SKM-1 treated with dmso at 0.1 percent for 144 hours (cell line): ENCODE results near the gene FBXL16.

Experiments
- DNase-seq: peaks from one replicate; lab custom pipeline; 2025; ENCODE audit not compliant: unreplicated experiment; lab: John Stamatoyannopoulos, UW

The FBXL16 gene

DNA sequence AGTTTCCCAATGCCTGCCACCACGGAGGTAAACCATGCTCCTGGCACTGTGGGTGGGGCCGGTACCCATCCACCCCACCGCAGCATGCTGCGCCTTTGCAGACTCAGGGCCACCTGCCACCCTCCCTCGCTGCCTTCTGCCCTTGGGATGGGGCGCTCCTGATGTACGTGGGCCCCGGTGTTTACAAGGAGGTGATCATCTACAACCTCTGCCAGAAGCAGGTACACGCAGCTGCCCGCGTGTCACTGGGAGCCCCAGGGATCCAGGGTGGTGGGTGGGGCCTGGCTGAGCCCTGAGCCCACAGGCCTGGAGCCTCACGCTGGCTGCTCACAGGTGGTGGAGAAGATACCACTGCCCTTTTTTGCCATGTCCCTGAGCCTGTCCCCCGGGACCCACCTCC is 39.0 kb downstream of the FBXL16 start:
- no peak for DNase-seq

DNA sequence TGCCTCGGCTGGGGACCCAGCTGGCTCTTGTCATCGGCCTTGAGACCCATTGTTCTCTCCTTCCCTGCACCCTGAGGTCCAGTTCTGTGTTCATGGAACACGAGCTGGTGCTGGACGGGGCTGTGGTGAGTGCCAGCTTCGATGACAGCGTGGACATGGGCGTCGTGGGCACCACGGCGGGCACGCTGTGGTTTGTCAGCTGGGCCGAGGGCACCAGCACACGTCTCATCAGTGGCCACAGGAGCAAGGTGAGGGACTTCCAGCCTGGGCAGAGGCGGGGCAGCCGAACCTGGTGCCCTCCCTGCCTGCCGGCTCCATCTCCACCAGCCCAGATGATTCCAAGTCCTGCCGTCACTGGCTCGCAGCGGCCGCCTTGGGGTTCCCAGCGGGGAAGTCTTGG is 43.0 kb downstream of the FBXL16 start:
- DNase-seq, result no peak

DNA sequence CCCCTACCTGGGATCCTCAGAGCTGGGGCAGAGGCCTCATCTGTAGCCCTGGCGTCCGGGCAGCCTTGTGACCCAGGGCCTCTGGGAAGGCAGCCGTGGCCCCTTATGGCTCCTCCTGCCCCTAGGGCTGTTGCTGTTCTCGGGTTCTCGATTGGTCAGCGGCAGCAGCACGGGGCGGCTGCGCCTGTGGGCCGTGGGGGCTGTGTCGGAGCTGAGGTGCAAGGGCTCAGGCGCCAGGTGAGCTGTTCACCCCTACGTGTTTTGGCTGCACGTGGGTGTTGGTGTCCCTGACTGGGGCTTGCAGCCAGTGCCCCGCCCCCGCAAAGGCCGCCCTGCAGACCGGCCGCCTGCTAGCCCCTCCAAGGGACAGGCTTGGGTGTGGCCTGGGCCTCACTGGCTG is 43.5 kb downstream of the FBXL16 start:
- DNase-seq, result no peak

DNA sequence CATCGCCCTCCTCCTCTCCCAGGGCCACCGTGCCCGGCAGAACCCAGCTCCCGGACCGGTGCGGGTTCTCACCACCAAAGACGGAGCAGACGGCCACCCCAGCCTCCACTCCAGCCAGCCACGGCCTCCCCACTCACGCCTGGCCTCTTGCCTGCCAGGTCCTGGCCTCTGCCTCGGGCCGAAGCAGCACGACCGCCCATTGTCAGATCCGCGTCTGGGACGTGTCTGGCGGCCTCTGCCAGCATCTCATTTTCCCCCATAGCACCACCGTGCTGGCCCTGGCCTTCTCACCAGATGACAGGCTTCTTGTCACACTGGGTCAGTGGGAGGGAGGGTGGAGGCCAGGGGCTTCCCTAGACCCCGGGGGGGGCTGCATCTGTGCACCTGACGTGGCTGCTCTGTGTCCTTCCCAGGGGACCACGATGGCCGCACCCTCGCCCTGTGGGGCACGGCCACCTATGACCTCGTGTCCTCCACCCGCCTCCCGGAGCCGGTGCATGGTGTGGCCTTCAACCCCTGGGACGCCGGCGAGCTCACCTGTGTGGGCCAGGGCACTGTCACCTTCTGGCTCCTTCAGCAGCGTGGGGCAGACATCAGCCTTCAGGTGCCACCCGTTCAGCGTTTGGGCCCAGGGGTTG is 44.3 kb downstream of the FBXL16 start:
- no peak for DNase-seq

DNA sequence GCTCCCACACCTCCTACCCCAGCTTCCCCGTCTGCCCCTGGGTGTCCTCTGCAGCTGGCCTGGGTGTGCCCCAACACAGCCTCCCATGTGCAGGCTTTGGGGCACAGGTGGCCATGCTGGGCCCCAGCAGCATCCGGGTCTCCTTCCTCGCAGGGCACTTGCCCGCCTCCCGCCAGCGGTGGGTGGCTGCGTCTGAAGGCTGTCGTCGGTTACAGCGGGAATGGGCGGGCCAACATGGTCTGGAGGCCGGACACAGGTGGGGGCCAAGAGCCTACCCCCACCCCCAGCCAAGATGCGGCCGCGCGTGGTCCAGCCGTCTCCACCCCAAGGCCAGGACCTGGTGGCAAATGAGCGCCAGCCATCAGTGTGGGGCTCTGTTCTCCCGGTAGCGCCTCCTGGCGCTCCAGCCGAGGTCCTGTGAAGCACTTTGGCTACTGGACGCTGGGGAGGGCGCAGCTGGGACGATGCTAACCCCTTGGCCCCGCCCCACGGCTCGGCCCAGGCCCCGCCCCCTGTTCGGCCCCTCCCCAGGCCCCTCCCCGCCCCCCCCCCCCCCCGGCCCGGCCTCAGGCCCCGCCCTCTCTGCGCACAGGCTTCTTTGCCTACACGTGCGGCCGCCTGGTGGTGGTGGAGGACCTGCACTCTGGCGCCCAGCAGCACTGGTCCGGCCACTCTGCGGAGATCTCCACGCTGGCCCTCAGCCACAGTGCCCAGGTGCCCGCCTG is 45.0 kb downstream of the FBXL16 start:
- DNase-seq, result peak; percentile 95

DNA sequence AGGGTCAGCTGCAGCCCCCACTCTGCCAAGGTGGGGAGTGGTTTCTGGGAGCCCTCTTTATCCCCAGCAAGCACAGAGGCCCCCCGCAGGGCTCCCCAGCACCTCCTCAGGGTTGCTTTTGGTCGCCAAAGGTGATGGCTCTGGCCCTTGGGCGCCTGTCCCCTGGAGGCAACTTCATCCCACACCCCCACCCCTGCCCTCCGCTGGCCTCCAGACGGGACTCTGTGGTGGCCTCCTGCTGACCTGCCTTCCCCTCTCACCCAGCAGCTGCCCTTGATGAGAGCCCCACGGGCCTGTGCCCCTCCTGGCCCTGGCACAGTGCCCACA is 45.5 kb downstream of the FBXL16 start:
- DNase-seq, result no peak

DNA sequence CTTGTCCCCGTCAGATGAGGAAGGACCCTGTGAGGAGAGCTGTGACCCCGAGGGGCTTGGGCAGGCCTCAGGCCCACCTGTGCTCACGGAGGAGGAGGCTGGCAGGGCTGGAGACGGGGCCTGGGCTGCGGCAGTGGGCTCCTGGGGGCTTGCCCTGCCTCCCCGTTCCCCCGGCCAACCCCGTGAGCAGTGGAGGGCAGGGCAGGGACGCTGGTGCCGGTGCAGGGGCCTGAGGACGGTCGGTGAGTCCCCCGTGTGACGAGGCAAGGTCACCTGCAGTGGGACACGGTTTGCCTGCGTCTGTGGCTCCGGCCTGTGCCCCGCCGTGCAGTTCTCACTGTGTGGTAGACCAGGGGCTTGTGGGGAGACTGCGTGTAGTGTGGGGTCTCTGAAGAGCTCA is 46.0 kb downstream of the FBXL16 start:
- DNase-seq, result no peak

DNA sequence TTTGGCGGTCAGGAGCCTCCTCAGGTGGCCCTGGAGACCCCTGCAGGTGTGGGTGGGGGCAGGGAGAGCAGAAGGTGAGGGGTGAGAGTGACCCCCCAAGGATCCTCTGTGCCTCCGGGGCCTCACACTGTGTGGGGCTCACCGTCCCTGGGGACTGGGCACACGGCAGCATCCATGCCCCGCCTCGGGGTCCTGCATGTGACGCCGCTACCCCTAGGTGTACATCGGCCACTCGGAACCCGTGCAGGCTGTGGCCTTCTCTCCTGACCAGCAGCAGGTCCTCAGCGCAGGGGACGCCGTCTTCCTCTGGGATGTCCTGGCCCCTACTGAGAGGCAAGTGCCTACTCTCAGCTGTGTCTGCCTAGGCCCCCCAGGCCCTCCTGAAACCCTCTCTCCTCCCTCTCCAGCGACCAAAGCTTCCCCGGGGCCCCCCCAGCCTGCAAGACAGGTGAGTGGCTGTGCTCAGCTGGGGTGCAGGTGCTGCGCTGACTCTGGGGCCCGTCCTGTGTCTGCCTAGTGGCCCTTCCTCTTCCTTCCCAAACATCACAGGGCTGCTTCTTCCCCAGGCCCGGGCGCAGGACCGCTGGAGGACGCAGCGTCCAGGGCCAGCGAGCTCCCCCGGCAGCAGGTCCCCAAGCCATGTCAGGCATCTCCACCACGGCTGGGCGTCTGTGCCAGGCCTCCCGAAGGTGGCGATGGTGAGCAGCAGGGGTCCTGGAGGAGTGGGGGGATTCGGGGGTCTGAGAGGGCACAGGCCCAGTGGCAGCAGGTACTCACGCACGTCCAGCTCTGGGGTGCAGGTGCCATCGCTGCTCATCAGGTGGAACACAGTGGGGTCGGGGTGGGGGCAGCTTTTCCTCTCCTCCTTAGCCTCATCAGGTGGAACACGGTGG is 46.7 kb downstream of the FBXL16 start:
- DNase-seq, result no peak

DNA sequence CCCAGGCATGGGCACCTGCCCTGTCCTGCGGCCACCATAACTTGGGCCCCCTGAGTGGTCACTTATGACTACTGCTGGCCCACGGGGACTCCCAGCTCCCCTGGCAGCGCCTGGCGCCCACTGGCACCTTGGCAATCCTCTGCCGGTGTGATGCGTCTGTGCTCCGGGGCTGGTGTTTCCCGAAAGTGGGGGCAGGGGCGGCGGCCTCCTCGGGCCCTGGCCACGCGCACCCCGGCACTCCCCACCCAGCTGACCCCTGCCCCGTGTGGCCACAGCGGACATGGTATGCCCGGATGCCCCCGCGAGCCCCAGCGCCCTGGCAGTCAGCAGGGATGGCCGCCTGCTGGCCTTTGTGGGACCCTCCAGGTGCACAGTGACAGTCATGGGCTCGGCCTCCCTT is 48.1 kb downstream of the FBXL16 start:
- no peak for DNase-seq

DNA sequence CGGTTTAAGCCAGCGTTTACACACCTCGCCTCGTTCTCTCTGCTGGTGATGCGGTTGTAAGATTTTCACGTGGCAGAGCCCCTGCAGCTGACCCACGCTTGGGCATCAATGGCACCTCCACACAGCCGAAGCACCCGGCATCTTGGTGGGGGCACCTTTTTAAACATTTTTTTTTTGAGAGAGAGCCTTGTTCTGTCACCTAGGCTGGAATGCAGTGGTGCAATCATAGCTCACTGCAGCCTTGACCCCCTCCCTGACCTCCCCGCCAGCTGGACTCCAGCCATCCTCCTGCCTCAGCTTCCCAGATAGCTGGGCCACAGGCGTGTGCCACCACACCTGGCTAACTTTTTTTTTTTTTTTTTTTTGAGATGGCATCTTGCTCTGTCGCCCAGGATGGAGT is 51.6 kb downstream of the FBXL16 start:
- no peak for DNase-seq

DNA sequence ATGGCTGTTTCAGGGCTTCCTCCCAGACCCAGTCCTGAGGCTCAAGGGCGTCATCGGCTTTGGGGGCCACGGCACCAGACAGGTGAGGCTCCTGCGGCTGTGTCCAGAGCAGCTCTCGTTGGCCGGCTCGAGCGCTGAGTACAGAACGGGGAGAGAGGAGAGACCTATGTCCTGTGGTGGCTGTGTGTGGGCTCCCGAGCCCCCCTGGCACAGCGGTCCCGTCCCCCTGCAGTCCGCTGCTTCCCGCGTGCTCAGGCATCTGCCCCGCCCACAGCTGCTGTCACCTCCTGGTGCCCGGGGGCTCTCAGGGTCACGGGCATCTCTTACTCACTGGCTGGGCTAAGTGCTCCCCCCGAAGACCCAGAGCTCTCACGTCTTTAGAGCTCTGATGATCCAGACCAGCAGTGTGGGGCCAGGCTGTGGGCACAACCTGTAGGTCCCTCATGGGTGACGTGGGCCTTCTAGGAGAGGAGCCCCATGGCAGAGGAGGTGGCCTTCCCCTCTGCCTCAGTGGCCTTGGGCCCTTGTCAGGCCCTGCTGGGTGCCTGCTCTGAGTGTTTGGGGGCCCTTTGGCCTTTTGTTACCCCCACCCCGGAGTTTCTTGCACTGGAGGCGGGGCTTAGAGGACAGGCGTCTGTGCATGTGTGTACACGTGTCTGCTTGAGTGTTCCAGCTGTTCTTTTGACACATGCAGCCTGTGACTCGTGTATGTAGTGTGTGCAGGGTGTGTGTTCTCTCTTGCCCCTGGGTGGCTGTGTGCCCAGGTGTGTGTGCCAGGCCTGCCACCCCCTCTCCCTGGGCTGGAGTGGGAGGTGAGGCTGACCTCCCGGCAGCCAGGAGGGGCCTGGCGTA is 52.9 kb downstream of the FBXL16 start:
- no peak for DNase-seq

DNA sequence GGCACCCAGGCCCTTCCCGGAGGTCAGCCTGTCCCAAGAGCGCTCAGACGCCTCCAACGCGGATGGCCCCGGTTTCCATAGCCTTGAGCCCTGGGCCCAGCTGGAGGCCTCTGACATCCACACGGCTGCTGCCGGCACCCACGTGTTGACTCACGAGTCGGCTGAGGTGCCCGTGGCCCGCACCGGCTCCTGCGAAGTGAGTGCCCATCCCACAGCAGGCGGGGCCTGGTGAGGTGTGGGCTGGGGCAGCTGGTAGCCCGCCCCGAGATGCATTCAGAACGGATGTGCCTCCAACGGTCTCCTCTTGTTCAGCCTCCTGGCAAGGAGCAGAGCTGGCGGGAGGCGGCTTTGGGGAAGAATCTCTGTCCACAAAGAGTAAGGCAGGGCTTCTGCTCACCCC is 53.8 kb downstream of the FBXL16 start:
- no peak for DNase-seq

DNA sequence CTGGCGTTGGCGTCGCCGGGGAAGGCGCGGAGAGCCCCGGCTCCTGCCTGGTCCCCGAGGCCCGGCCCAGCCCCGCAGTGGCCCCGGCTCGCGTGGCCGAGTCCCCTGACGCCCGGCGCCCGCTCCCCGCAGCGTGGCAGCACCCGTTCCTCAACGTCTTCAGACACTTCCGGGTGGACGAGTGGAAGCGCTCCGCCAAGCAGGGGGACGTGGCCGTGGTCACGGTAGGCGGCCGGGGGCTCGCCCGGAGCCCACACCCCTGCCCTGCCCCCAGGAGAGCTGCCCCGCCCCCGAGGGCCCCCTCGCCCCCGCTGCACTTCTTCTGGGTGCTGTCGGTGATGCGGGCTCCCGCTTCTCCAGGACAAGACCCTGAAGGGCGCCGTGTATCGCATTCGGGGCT is 56.0 kb downstream of the FBXL16 start:
- no peak for DNase-seq

DNA sequence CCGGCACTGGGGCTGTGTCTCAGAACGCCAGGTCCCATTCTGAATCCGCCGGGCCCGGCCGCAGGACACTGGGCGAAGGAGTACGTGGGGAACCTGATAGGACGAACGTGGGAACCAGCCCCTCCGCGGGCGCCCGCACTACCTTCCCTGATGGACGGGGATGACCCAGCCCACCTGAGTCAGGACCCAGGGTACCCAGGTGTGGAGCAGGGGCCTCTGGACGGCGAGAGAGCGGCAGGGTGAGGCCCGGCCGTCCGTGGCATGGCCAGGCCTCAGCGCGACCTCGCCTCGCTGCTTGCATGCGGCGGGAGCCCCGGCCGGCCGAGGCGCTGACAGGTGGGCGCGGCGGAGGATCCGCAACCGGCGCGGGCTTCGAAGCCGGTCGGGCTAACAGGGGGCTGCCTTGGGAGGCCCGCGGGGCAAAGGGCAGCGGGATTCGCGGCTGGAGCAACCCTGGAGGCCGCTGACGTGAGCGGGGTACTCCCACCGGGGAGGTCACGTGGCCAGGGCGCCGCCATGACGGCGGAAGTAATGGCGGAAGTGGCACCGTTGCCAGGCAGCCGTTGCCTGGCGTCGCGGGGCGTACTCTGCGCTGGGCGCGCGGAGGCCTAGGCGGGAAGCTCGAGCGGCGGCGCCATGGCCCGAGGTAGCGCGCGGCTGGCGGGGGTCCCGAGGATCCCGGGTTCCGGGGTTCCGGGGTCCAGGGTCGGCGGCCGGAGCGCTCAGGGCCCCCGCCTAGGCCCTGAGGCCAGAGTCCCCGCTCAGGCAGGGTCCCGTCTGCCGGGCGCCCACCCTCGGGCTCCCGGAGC is 56.6 kb downstream of the FBXL16 start, which contains the start of gene WDR90:
TSS of gene WDR90 (plus strand) at position 585 of the 809 bp plus-strand sequence. CDS start at position 637, 52 bp downstream.
- peak; percentile 86 for DNase-seq

DNA sequence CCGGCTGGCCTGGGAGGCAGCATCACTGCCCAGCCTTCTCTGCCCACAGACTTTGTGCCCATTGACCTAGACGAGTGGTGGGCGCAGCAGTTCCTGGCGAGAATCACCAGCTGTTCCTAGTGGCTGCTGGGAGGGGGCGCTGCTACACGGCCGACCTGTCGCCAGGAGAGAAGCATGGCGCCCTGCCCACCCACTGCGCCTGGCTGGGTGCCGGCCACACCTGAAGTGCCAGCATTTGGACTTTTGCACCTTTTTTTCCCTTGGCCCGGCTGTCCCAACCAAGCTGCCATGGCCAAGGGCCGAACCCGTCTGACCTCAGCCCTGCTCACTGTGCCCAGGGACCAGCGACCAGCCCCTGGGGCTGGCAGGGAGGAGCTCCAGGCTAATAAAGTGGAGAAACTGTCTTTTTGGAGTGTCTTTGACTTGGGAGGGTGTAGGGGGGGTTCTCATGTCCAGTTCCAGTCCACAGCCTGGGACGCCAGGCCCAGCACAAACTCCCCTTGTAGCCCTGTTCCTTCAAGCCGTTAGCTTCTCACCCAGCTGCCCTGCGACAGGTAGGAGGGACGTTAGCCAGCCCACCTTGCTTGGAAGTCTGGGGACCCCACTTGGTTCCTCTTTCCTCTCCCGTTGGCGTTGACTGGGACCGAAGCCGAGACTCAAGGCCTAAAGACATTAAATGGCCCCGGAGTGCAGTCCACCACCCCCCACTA is 57.4 kb downstream of the FBXL16 start:
- no peak for DNase-seq

DNA sequence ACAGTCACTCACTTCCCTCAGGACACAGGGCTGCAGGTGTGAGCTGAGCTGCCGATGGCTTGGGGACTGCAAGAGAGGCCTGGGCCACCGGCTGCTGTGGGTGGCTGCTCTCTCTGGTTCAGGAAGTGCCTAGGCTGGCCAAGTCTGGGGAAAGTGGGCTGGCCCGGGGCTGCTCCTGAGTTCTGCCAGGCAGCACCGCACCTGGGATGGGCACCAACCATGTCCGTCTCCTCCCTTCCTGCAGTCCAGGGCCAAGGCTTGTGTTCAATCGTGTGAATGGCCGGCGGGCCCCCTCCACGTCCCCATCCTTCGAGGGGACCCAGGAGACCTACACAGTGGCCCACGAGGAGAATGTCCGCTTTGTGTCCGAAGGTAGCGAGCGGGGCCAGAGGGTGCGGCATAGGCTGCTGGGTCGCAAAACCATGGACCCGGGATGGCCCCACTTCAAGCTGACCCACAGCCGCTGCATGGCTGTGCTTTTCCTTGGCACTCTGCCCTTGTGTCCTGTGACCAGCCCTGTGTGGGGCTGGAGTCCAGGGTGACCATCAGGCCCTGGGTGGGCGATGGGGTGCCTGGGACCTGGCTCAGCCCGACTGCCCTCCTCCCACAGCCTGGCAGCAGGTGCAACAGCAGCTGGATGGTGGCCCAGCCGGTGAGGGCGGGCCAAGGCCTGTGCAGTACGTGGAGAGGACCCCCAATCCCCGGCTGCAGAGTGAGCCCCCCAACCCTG is 58.3 kb downstream of the FBXL16 start:
- DNase-seq, result no peak

DNA sequence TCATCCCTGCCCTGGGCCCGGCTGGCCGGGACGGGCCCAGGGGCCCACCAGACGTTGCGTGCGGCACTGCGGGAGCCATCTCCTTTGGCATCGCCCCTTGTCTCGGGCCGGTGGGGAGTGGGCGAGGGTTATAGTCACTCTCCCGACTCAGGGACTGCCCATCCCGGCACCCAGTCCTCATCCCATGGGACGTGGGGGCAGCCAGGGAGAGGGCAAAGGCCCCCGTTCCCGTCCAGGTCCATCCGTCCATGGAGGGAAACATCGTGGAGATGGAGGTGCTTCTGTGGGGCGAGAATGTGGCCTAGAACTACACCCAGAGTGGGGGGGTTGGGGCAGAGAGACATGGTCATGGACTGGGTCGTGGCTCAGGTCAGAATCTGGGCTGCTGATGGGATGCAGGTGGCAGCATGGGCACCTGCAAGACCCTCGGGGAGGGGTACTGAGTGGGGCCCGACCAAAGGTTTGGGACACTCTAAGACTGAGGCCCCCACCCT is 58.9 kb downstream of the FBXL16 start:
- no peak for DNase-seq

DNA sequence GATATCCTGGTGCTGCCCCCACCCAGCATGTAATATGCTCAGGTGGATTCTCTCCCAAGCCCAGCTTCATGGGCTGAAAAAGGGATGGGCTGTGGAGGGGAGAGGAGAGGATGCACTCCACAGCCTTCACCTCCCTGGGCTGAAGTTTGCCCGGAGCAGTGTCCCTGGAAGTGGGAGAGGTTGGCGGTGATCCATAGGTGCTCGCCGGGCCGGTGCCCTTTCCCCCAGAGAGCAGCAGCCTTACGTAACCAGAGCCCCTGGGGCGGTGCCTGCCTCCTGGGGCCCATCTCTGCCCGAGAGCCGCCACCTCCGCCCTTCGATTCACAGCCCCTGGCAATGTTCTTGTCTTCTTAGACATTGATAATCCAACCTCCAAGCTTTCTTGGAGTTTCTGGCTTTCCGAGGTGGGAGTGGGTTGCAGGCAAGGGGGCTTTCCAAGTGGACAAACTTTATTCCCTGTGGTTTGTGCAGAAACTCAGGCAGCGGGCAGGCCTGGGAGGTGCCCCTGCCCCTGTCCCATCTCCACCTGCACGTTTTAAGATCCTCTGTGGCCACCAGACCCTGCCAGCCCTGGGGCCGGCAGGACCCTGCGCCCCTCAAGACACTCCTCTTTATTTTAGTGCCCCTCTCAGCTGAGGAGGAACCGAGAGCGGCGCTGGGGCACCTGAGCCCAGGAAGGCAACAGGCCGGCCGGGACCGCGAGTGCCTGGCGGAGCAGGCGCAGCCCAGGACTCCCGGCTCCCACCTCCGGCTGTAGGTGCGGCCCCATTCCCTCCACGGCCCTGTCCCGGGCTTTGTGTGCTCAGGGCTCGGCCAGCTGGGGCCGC is 59.5 kb downstream of the FBXL16 start:
- no peak for DNase-seq
